Neural progenitor cell (in vitro differentiated cells): ENCODE results near the gene PPBP.

Experiments
- EZH2 ChIP-seq: fragments of 200-600 bp; sonication (generic); IDR thresholded peaks from 2 replicates; pipeline ENCODE4 v1.6.1; 2017; ENCODE audit warnings: antibody characterized with exemption, mild to moderate bottlenecking, moderate library complexity
- EZH2phosphoT487 ChIP-seq: fragments of 200-600 bp; sonication (generic); IDR thresholded peaks from 2 replicates; pipeline ENCODE4 v1.6.1; 2017; ENCODE audit warnings: antibody characterized with exemption
- TF ChIP-seq, protein P1 (sequence below): fragments of 200-600 bp; sonication (generic); IDR thresholded peaks from 2 replicates; pipeline ENCODE4 v1.5.1; 2017; ENCODE audit warnings: antibody characterized with exemption, mild to moderate bottlenecking

DNA sequence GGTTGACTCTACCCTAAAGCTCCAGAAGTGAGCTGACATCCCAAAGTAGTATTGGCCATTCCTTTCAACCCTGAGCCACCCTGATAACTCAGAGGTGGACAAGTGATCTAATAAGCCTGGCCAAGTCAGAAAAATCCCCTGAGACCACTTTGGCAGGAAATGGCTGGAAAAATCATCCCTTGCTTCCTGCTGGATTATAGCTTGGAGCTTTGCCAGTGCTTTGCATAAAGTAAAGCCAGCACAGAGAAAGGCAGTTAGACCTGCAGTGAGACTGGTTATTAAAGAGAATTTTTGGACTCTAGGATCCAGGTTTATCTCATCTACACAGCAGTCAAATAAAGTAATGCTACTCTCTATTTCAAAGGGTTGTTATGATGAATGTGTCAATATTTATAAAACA, 44.1 kb upstream of the PPBP start:
- TF ChIP-seq, protein P1, sequence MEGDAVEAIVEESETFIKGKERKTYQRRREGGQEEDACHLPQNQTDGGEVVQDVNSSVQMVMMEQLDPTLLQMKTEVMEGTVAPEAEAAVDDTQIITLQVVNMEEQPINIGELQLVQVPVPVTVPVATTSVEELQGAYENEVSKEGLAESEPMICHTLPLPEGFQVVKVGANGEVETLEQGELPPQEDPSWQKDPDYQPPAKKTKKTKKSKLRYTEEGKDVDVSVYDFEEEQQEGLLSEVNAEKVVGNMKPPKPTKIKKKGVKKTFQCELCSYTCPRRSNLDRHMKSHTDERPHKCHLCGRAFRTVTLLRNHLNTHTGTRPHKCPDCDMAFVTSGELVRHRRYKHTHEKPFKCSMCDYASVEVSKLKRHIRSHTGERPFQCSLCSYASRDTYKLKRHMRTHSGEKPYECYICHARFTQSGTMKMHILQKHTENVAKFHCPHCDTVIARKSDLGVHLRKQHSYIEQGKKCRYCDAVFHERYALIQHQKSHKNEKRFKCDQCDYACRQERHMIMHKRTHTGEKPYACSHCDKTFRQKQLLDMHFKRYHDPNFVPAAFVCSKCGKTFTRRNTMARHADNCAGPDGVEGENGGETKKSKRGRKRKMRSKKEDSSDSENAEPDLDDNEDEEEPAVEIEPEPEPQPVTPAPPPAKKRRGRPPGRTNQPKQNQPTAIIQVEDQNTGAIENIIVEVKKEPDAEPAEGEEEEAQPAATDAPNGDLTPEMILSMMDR: no peak
- TF ChIP-seq EZH2: no peak
- TF ChIP-seq EZH2phosphoT487: no peak
